ES-I3 (cell line): ENCODE results near the gene MYO3A.

Source experiments
- H3K36me3 ChIP-seq: 2 replicates; pipeline ENCODE4 v1.6.1; 2013; ENCODE audit warnings: mild to moderate bottlenecking, low read length, control low read depth, moderate library complexity; ENCODE audit not compliant: insufficient read depth
- H3K4me1 ChIP-seq: 2 replicates; pipeline ENCODE4 v1.6.1; 2013; ENCODE audit warnings: mild to moderate bottlenecking, control low read depth, low read length; ENCODE audit not compliant: insufficient read depth
- H3K9ac ChIP-seq: 2 replicates; pipeline ENCODE4 v1.6.1; 2013; ENCODE audit warnings: low read depth, mild to moderate bottlenecking, low read length, moderate library complexity
- H3K9me3 ChIP-seq: 2 replicates; pipeline ENCODE4 v1.6.1; 2013; ENCODE audit warnings: mild to moderate bottlenecking, low read length, moderate library complexity; ENCODE audit not compliant: control insufficient read depth, insufficient read depth

The MYO3A gene

DNA sequence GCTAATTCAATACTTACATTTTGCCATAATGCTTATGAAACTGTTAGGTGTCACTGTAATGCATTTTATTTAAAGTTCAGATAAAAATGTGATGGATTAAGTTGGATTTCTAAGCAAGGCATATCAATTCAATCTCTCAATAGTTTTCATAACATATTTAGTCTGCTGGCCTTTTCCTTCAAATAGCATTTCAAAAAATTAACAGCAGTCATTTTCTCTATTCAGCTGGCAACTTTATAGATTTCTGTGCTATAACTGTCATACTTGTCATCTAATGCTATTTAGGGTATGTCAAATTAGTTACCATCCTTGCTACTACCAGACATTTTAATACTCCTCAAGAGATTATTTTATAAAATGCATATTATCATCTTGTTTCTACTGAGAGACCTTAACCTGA lies 286.9 kb downstream of the MYO3A start:
- Histone ChIP-seq H3K4me1 (no peaks in the 10 kb centered on the region; the same call in 1 of the 2 replicates), H3K9me3 (no peaks in the 10 kb centered on the region), H3K36me3 (no peaks in the 10 kb centered on the region), H3K9ac (no peak overlapping the region)

DNA sequence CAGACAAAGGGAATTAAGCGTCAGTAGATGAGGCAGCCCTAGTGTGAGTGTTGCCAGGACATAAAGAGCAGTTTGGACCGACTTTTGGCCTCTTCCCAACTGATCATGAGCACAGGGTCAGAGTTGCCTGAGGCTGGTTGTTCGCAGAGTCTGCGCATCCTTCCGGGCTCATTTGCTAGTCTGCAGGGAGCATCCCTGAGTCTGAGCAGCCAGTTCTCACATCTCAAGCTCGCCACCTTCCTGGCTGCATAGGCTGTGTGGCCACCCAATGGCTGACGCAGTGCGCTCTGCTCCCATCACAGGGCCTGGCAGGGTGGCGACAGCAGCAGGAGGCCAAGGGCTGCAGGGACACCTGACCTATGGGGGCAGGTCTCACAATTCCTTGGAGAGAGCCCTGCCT lies 287.5 kb downstream of the MYO3A start:
- H3K36me3 ChIP-seq, result no peaks in the 10 kb centered on the region
- H3K9me3 ChIP-seq, result no peaks in the 10 kb centered on the region
- no peak overlapping the region for H3K9ac ChIP-seq

DNA sequence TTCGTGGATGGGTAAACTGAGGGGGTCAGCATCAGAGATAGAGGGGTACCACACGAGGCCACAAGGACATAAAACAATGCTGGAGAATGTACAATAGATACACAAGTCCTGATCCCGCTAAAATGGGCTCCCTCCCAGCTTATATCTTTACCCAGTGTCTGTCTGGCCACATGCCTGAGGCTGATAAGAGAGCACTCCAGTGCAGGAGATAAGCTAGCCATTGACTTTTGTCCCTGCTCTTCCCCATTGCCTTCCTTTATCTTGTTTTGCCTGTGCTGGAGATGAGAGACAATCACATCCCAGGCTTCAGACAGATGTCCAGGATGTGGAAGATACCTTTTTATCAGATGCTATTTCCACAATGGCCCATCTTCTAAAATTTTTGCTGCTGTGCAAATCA lies 288.5 kb downstream of the MYO3A start:
- no peaks in the 10 kb centered on the region for H3K36me3 ChIP-seq

More for the DNA sequence above, 287.5 kb downstream of the MYO3A start:
- H3K4me1 ChIP-seq, result no peaks in the 10 kb centered on the region; the same call in 1 of the 2 replicates

DNA sequence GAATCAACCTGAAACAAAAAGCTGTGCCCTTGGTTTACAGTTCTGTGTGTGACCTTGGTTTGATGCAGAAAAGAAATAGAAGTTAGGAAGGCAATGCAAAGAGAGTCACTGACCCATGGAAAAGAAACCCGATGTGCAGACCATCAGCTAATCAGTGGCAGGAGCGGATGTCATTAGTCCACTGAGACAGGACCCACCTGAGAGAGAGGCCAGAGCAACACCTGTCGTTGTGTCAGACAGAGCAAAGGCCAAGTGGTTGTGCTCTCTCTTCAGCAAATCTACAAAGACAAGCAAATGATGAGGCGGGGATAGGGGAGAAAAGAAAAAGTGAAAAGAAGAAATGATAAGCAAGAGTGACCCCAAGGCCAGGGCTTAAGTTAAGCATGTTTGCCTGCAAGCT lies 291.3 kb downstream of the MYO3A start:
- Histone ChIP-seq H3K36me3 (no peaks in the 10 kb centered on the region), H3K9me3 (no peaks in the 10 kb centered on the region), H3K4me1 (no peaks in the 10 kb centered on the region), H3K9ac (no peak overlapping the region)

More for the DNA sequence above, 288.5 kb downstream of the MYO3A start:
- H3K9ac ChIP-seq, result no peak overlapping the region
- no peaks in the 10 kb centered on the region; the same call in 1 of the 2 replicates for H3K4me1 ChIP-seq
- no peaks in the 10 kb centered on the region for H3K9me3 ChIP-seq

DNA sequence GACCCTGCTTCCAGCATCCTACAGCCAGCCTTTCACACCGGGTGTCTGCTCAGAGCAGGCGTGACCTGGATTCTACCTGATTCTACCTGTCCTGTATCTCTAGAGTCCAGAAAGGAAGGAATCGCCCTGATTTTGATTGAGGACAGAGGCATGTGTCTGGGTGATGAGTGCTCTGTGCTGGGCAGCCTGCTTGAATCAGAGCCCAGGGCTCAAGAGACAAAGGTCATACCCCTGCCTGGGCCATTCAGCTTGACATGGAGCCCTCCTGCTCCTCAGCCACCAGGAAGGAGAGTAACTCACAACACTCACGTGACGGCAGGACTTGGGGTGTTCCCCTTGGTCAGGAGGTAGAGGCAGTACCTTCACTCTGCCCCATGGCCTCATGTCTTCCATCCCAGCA lies 293.8 kb downstream of the MYO3A start:
- Histone ChIP-seq H3K4me1 (no peaks in the 10 kb centered on the region), H3K9me3 (no peaks in the 10 kb centered on the region)

DNA sequence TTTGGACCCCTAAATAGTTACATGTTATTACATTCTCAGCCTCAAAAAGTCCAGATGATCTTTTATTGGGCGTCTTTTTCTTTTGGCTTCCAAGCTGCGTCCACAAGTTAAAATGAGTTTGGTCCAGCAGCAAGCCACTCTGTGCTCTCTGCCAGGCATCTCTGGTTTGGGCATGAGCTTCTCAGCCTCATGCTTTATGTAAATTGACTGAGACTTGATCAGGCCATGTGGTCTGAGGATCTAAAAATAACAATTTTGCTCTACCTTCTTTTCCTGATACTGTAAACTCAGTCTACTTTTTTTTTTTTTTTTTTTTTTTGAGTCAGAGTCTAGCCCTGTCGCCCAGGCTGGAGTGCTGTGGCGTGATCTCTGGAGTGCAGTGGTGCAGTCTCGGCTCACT lies 298.1 kb downstream of the MYO3A start:
- Histone ChIP-seq H3K9ac (no peak overlapping the region), H3K4me1 (no peaks in the 10 kb centered on the region), H3K36me3 (no peaks in the 10 kb centered on the region), H3K9me3 (no peaks in the 10 kb centered on the region)

More for the DNA sequence above, 293.8 kb downstream of the MYO3A start:
- Histone ChIP-seq H3K36me3 (no peaks in the 10 kb centered on the region), H3K9ac (no peak overlapping the region)

DNA sequence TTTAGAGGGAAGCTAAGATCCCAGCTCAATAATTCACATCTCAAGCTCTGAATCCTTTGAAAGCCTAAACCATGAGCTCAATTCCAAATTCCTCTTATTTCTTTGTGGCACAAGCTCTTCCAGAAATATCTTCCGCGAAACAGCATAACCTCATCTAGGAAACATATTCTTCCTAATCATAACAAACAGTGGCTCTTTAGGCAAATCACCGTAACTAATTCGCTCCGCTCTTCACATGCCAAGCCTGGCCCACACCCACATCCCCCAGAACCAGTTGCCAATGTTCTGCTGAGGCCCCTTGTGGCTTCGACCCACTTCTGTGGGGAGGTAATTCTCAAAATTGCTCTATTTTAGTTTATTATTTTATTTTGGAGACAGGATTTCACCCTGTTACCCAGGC lies 301.7 kb downstream of the MYO3A start:
- no peak overlapping the region for H3K9ac ChIP-seq
- H3K9me3 ChIP-seq, result no peaks in the 10 kb centered on the region
- H3K36me3 ChIP-seq, result no peaks in the 10 kb centered on the region
- no peaks in the 10 kb centered on the region for H3K4me1 ChIP-seq

DNA sequence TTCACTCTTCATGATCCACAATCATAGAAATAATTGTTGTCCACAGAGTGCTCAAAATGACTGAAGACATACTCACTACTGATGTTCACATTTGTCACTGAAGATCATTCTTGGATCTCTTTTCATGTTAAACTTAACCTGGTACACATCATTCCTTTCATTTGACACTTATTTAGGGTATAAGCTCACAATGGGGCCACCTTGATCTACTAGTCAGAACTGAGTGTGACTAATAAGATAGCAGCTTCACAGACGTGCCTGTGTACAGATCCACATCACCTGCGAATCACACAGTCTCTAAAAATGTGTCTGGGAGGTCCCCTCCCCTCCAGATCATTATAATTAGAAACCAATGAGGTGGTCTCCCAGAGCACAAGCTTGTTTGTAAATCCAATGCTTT lies 304.3 kb downstream of the MYO3A start:
- peaks cover 6% of the 10 kb centered on the region for H3K4me1 ChIP-seq
- H3K36me3 ChIP-seq, result no peaks in the 10 kb centered on the region
- H3K9me3 ChIP-seq, result no peaks in the 10 kb centered on the region
- H3K9ac ChIP-seq, result no peak overlapping the region

DNA sequence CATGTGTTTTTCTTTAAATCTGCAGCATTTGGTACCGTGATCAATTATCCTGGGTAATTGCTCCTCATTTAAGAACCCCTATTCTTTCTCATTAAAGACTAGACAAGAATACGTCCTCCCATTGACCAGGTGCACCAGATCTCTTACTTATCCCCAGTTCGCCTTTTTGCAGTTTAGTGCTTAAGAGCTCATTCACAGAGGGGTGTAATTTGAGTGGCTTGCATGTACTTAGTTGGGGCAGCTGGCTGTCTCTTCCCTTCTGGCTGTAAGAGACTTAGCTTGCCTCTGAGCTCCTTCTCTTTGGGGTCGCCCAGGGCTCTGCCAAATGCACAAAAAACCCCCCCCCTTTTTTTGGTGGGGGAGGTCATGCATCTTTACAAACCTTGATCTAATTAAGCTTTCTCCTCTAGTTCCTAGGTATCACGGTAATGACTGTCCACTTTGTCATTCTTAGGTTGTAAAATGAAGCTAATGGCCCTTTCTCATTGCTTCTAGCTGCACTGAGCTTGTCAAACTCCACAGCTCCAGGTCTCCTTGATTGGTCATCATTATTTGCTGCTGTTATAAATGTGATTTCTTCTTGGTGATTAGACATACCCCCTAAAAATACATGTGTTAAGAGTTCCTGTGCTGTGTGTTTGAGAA lies 308.8 kb downstream of the MYO3A start:
- Histone ChIP-seq H3K9ac (no peak overlapping the region), H3K36me3 (no peaks in the 10 kb centered on the region), H3K4me1 (peaks cover 8% of the 10 kb centered on the region), H3K9me3 (no peaks in the 10 kb centered on the region)

DNA sequence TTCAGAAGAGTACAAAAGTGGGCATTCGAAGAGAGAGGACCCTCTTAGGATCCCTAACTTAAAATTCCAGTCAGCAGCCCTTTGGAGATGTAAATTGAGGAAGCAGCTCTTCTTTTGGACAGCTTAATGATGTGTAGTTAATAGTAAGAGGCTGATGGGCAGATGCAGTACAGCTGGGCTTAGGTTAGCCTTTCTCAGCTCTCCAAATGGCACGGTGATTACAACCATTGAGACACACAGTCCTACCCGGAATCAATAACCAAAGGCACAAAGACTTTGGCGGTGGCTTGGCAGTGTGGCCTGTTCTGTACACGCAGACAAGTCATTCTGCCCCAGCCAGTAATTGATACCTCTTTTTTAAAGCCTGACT lies 309.3 kb downstream of the MYO3A start:
- Histone ChIP-seq H3K9me3 (no peaks in the 10 kb centered on the region), H3K9ac (no peak overlapping the region), H3K4me1 (peaks cover 11% of the 10 kb centered on the region), H3K36me3 (no peaks in the 10 kb centered on the region)

DNA sequence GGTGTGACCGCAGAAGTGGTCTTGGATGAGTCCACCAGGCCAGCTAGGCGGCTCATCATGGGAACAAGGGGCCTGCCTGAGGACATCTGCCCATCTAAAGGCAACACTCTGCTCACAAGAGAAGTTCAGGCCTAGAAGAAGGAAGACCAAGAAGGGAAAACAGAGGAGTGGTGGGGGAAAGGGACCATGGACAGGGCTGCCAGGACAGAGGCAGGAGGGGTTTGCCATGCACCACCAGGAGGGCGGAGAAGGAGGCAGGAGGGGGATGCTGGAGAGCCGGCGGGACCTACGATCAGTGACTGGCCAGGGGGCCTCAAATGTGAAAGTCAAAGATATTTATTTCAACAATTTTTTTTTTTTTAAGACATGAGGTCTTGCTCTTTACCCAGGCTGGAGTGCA lies 315.7 kb downstream of the MYO3A start:
- Histone ChIP-seq H3K4me1 (peaks cover 8% of the 10 kb centered on the region; the same call in 1 of the 2 replicates), H3K9ac (no peak overlapping the region), H3K36me3 (no peaks in the 10 kb centered on the region), H3K9me3 (no peaks in the 10 kb centered on the region)

DNA sequence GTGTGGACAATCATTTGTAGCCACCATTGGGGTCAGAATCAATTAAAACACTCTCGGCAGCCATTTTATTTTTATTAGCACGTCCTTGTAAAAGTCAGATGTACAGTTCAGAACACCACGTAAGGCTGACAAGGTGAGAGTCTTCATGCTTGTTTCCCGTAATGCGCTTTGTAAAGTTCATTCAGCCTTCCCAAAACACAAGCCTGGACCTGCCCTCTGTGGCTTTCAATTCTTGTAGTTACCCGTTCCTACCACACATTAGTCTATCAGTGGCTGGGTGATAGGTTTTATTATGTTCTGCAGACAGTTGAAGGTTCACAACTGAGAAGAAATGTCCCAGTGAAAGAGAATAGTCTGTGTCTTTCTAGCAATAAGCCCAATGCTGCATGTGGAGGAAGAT lies 317.9 kb downstream of the MYO3A start:
- H3K4me1 ChIP-seq, result peaks cover 8% of the 10 kb centered on the region; the same call in 1 of the 2 replicates
- H3K9ac ChIP-seq, result no peak overlapping the region

DNA sequence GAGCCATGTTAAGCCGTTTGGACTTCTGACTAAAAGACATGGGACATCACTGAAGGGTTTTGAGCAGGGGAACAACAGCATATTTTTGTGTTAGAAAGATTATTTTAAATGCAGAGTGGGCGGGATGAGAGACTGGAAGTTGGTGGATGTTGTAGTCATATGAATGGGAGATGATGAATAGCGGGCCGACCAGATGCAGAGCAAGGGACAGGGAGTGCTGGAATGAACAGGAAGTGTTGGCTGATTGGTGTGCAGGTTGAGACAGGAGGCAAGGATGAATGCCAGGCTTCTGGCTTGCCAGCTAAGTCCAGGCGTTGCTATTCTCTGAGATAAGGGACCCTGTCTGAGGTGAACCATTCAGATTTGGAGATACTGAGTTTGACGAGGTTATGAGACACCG lies 320.6 kb downstream of the MYO3A start:
- Histone ChIP-seq H3K36me3 (no peaks in the 10 kb centered on the region), H3K4me1 (no peaks in the 10 kb centered on the region), H3K9ac (no peak overlapping the region), H3K9me3 (no peaks in the 10 kb centered on the region)

More for the DNA sequence above, 317.9 kb downstream of the MYO3A start:
- Histone ChIP-seq H3K9me3 (no peaks in the 10 kb centered on the region), H3K36me3 (no peaks in the 10 kb centered on the region)

DNA sequence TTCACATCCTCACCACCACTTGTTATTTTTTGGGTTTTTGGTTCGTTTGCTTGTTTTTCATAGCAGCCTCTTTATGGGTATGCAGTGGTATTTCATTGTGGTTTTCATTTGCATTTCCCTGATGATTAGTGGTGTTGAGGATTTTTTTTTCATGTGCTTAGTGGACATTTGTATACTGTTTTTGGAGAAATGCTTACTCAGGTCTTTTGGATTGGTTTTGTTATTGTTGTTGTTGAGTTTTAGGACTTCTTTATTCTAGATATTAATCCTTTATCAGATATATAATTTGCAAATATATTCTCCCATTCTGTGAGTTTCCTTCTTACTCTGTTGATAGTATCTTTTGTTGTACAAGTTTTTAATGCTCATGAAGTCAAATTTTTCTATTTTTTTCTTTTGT lies 325.3 kb downstream of the MYO3A start:
- Histone ChIP-seq H3K9ac (no peak overlapping the region), H3K36me3 (no peaks in the 10 kb centered on the region), H3K9me3 (no peaks in the 10 kb centered on the region), H3K4me1 (no peaks in the 10 kb centered on the region)
